CD4-positive, alpha-beta T cell treated with Interleukin-15 for 4 hours (primary cell): ENCODE data around the gene PPP2CA.
"Not testable (repeated sequence)": the region's sequence is repeated elsewhere in the genome, so short reads cannot be mapped to it uniquely, and the experiment has no call there.

Source experiments
- DNase-seq: peaks from one replicate; pipeline ENCODE4 v3.0.0-alpha.2; 2020; ENCODE audit warnings: low spot score

The PPP2CA gene

GRCh38 chr5:134189031-134189430 lies 36.8 kb downstream of the PPP2CA start:
- no peak for DNase-seq

- DNase-seq = no peak
Observed at GRCh38 chr5:134188092-134188491, 37.8 kb downstream of the PPP2CA start.

DNA sequence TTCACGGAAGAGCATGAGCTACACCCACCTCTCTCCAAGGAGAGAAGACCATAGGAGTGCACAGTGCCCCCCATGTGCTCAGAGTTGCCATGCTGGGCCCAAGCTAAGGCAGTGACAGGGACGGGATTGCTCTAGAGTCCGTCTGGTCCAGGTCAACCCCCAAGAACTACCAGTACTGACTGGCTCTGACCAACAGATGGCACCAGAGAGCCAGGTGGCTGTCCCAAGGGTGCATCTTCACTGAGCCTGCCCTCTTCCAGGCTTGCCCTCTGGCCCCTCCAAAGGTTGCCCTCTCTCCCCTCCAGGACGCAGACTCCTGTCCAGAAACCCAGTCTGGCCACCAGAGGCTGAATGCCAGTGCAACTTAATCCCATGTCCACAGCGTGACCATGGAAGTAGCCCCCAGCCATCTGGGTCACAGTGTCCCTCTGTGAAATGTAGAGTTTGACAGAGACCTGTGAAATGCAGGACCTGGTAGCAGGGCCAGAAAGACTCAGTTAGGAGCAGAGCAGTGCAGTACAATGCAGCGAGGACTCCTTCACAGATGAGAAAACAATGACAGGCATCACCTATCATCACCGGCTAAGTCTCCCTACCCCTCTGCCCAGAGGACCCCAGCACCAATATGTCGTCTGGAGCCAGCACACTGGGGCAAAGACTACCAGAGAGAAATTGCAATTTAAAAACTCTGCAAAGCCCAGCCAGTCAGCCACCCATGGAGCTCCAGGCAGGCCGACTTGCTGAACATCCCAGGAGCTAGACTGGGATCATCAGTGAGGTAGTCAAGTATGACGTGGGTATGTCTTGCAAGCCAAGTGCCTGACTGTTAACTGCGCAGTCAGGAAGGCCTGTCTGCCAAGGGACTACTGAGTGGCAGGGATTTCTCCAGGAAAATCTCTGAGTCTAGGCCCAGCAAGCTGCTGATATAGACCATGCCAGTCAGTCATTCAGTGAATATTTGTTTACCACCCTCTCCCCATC lies 41.4 kb downstream of the PPP2CA start:
- peak; percentile 81 for DNase-seq

DNA sequence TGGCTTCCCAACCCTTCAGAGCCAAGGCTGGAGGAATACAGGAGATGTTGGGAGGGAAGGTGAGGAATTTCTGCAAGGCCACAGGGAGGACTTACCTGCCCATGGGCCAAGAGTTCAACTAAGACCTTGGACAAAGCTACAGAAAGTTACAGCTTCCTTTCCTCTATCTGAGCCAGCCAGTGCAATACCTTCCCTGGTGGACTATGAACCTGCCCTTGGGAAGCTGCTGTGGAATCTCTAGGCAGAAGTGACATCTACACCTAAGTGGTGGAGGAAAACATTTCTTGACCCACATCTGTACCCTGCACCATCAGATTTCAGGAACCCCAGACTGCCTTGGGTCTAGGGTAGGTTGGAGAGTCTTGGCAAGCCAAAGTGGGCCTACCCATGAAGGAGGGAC lies 42.4 kb downstream of the PPP2CA start:
- no peak for DNase-seq

DNA sequence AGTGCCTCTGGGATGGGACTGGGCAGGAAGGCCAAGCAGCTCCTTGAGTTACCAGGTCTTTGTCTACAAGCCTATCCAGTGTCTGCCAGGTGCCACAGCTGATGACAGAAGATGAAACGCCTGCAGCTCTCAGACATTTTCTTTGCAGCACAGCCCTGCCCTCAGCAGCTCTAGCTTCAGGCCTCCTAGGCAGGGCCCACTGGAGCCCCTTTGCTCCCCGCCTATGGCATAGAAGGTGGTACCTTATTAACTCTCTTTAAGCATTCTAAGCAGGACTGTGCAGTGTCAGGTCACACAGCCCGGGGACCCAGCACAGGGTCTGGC lies 47.8 kb downstream of the PPP2CA start:
- DNase-seq = no peak

GRCh38 chr5:134177369-134178095 lies 48.3 kb downstream of the PPP2CA start:
- no peak for DNase-seq

DNA sequence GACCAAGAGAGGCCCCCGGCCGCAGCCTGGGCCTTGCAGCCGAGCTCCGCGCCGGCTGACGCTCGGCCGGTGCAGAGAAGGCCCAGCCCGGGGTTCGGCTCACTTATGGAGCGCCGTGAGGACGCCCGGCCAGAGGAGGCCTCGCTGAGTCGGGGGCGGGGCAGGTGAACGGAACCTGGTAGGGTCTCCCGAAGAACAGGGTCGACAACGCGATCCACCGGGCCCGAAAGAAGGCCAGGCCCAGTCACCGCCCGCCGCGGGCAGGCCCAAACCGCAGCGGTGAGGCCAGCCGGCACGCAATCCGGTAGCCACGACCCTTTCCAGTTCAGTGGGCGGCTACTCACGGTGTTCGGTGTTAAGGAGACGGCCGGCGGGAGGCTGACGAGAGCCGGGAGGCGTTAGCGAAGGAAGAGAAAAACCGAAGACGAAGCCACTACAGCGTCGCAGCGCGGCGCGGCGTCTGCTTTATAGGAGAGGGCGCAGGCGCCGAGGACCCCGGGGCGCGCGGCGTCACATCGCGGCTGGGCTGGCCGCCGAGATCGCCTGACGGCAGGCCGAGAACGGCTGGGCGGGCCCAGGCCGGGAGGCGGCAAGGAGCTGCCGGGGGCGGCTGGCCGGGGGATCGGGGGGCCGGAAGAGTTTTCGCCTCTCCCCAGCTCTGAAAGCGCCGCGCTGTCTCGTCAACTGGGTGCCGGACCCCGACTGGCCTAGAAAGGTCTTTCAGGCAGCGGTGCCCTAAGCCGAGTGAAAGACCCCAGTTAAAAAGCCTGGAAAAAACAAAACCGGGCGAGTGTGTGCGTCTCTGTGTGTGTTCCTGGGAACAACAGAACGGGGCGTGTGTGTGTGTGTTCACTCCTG lies 49.1 kb downstream of the PPP2CA start, which contains the start of gene SKP1:
SKP1 (minus strand) TSS at position 440 of the 858 bp plus-strand sequence. CDS start 2,928 bp downstream, outside the sequence.
- DNase-seq = peak; percentile 86

DNA sequence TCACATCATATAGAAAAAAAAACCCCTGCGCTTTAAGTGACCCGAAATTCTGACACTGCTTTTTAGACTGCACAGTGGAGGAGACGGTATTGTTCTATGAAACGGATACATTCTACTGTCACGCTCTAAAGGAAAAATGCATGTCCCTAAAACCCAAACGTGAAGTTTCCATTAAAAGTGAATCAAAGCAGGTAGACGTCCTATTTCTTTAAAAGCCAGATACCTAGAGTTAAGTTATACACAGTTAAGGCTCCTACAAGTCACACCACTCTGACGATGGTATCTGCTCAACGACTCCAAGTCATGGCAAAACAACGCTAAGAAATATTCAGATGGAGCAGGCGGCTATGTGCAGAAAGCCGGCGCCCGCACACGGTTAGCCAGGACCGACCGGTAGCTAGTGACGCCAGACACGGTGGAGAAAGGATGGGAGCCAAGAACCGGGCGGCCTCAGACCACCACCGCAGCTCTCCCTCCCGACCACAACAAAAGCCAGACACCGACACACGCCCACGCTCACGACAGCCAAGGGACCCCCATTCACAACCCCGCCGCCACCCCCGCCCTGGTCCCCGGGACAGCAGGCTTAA lies 49.9 kb downstream of the PPP2CA start:
- no peak for DNase-seq

- no peak for DNase-seq
Observed at GRCh38 chr5:134174841-134175839, 50.7 kb downstream of the PPP2CA start.

- no peak for DNase-seq
Observed at GRCh38 chr5:134171972-134172371, 53.9 kb downstream of the PPP2CA start.

GRCh38 chr5:134162592-134162991 lies 63.3 kb downstream of the PPP2CA start:
- no peak for DNase-seq

- no peak for DNase-seq
Observed at GRCh38 chr5:134161513-134162395, 64.1 kb downstream of the PPP2CA start.

- no peak for DNase-seq
Observed at GRCh38 chr5:134153657-134154056, 72.2 kb downstream of the PPP2CA start.

GRCh38 chr5:134153241-134153640 lies 72.6 kb downstream of the PPP2CA start:
- no peak for DNase-seq

DNA sequence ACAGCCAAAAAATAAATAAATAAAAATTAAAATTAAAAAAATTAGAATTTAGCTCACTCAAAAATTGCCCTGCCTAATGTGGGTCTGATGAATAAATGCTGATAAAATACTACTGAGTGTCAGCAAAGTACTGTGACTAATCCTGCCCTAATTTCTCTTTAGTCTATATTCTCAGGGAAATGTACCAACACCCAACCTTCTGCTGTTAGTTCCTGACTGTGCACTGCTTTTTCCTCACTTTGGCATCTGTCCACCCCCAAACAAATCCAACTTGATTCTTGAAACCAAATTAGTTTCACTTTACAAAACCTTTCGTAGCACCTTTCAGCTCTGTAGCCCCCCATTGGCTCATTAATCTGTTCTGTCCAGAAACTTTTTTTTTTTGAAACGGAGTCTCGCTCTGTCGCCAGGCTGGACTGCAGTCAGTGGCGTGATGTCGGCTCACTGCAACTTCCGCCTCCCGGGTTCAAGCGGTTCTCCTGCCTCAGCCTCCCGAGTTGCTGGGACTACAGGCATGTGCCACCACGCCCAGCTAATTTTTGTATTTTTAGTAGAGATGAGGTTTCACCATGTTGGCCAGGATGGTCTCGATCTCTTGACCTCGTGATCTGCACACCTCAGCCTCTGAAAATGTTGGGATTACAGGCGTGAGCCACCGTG lies 73.6 kb downstream of the PPP2CA start:
- not testable (repeated sequence) for DNase-seq

GRCh38 chr5:134151723-134152122 lies 74.2 kb downstream of the PPP2CA start:
- DNase-seq = no peak

DNA sequence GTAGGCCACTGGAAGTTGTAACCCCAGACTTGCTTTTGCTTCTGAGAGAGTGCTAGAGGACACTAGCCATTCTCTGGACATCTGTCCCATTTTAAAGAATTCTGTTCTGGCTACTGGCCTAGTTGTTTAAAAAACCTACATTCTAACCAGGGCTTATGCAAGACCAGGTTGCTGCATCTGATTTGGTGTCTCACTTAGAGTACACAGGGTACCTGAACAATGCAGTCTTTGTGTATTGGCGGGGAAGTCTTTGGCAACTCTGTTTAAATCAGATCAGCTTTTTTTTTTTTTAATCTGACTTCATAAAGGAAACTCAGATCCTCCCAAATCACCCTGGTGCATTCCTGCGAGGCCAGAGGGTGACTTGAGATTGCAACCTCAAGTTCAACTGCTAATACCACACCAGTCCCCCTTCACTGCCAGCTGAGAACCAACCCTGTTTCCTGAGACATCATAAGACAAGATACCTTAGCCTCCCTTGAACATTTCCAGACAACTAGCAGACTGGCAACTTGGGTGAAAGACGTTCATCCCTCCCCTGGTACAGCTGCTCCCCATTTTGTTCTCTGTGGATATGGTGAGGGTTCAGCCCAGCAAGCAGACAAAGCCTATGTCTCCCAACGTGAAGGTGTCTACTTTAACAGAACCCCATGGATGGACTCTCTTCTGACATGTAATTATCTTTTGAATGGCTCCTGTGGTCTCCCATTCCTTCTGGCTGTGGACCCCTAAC lies 76.1 kb downstream of the PPP2CA start:
- no peak for DNase-seq

- DNase-seq = no peak
Observed at GRCh38 chr5:134148986-134149539, 76.8 kb downstream of the PPP2CA start.
